NCI-H226 (cell line): ENCODE results near the gene PDE10A.
A peak's percentile ranks its signal among the peaks of the same experiment; 100 is the strongest.
"Not testable (repeated sequence)": the region's sequence is repeated elsewhere in the genome, so short reads cannot be mapped to it uniquely, and the experiment has no call there.

Experiments used
- DNase-seq: peaks from one replicate; pipeline ENCODE4 v3.0.0-alpha.2; 2015

The PDE10A gene

DNA sequence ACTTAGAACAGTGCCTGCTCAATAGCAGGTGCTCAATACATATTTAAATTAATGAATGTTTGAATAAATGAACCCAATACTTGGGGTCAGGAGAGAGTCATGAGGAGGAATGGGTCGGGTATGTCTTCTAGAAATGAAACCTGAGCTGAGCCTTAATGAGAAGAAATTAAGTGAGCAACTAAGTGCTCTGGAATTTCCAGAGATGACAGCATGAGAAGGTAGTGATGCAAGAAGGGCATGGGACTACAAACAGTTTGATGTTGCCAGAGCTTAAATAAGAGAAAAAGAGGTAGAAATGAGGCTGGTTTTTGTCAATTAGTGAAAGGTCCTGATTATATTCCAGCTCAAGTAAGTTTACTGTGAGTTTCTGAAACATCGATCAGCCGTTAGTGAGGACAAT is 82.9 kb downstream of the PDE10A start:
- DNase-seq: no peak

DNA sequence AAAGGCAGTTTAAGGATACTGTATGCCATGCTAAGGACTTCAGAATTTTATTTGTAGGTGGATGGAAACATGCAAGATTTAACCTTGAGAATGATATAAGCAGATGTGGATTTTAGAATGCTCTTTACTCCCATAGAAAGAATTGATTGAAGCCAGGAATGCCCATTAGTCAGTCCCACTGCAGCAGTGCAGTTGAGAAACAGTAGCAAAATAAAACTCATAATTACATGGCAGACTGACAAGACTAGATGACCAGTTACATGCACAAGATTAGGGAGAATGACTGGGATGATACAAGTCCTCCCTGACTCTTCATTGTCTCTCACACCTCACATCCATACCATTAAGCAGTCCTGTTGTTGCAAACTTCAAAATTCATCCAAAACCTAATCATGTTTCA is 83.9 kb downstream of the PDE10A start:
- no peak for DNase-seq

DNA sequence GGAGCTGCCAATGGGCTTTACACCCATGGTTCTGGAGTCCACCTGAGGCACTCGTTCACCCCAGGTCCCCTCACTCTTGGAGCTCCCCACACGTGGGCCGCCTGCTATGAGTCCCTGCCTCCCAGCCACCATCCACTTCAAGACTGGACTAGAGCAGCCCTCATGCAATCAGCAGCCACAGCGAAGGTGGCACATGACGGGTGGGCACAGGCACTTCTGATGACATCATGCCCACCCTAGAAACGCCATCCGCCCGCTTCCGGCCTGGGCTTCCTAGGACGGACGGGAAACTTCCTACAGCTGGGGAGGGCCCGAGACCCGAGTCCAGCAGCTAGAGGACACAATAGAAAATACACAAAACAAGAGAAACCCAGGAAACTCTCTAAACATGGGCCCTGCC is 85.5 kb downstream of the PDE10A start:
- DNase-seq: no peak

DNA sequence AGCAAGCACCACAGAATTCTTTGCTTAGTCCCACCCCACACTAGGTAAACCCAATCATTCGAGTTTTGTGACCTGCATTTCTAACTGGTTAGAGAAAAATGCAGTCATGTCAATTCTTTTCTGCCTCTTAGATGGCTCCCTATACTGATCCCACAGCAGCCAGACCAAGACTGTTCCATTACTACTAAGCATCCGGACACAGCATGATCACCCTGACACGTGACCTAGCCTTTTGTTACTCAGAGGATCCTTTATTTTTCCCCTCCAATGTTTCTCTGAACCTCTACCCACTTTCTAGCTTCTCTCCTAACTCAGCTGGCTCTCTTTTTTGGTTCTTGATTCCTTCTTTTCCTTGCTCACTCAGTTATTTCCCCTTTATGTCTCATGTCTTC is 87.9 kb downstream of the PDE10A start:
- no peak for DNase-seq

DNA sequence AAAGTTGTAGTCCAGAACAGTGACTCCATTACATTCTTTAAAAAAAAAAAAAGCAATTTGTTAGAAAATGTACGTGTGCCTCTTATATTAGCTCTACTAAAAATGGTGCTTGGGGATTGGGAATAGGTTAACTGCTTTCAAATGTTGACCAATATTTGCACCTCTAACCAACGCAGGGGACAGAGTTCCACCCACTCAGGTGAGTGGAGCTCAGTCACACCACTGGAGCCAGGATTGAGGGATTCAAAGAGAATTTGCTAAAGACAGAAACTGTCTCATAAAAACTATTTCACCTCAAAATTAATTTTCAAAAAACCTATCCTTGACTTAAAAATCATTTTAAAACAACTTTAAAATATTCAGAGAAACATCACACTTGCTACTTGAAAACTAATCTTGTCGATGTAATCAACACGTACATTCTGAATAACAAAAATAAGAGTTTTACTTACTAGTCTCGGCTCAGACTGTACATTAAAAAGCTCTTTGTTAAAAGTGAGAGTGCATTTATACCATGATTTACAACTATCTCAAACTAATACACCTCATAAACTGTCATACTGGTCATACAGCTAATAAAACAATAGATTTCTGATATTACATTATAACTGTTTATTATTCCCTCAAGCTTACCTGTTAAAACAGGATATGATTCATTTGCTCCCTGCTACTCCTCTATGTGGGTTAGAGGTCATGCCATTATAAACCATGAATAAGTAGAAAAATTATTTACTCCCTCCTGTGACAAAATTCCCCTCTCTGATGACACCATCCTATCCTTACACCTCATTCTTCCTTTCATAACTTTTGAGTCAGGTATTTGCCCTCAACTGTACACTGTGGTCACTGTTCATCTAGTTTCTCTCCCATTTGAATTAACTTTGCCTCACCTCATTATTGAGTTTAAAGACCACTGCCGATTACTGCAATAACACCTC is 88.6 kb downstream of the PDE10A start:
- peak; percentile 66 for DNase-seq

DNA sequence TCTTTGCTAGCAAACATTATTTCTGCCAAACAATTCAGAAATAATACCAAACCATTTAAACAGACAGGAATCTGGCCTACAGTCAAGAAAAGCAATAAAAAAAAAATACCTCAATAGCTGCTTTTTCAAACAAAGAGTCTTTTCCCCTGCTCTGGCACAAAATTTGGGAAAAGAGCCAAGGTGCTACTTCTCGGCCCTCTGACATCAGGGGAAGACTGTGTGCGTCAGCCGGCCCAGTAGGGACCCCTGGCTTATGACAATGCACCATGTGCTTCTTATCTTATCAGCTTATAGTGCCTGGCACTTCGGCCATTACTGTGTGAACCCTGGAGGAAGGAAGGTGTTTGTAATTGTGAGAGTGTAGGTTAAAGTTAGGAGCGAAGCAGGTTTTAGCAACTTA is 89.4 kb downstream of the PDE10A start:
- peak; percentile 89 for DNase-seq

DNA sequence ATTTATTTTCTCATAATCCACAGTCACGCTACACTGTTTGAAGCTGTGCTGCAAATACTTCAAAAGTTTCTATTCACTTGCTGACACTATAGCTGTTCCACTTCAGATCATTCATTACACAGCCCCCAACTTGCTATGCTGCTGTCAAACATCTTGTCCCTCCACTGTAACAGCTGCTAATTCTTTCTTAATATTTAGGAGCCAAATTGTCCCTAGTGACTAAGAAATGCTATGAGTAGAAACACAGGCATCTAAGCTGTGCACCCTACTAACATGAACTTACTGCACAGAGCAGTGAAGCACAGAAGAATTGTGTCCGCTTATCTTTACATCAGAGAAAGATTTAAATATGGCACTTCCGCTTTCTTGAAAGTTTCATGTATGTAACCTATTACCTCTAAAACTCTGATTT is 91.3 kb downstream of the PDE10A start:
- DNase-seq: no peak

DNA sequence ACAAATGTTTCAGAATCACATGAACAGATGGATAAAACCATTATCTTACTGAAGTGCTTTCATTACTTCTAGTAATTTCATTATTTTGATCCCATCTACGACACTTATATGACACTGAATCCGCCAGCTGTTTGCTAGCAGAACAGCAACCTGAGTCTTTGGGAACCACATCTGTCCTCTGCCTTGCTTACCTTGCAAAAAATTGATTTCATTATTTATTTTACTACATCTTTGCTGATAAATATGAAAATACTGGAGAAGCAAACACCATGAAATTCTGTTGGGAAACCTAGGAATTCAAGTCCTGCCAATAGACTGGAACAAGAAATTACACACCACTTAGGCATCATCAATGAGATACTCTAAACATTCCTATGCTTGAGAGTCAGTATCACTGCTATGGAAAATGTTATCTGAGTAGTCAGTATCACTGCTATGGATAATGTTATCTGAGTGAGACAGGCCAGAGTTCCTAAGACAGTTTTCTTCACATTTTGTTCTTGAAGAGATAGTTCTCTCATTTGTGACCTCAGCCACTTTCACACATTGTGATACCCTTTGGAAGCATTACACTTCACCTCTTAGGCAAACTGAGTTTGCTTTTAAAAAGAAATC is 91.9 kb downstream of the PDE10A start:
- peak; percentile 86 for DNase-seq

DNA sequence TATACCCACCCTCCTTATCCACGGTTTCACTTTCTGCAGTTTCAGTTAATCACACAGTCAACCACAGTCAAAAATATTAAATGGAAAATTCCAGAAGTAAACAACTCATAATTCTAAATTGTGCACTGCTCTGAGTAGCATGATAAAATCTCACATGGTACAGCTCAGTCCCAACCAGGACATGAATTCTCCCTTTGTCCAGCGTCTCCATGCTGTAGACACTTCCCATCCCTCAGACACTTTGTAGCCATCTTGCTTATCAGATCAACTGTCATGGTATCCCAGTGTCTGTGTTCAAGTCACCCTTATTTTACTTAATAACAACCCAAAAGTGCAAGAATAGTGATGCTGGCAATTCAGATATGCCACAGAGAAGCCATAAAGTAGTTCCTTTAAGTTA is 94.7 kb downstream of the PDE10A start:
- DNase-seq: no peak

DNA sequence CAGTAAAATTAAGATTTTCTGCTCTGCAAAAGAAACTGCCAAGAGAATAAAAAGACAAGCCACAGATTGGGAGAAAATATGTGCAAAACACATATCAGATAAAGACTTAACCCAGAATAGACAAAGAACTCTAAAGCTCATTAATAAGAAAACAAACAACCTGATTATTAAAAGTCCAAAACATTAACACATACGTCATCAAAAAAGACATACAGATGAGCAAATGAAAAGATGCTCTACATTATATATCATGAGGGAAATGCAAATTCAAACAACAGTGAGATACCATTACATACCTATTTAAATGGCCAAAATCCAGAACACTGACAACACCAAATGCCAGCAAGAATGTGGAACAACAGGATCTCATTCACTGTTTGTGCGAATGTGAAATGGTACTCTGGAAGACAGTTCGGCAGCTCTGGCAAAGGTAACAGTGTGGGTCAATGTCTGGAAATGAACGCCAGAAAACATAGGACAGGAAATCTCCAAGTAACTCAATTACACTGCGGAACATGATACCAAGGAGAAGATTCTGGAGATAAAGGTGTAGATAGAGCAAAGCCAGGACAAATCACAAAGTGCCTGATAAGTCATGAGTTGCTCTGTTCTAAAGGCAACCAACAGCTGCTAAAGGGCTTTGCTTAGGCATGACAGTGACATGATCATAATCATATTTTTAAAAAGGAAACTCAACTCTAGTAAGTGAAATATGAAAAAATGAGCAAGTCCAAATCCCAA is 96.8 kb downstream of the PDE10A start:
- no peak for DNase-seq

DNA sequence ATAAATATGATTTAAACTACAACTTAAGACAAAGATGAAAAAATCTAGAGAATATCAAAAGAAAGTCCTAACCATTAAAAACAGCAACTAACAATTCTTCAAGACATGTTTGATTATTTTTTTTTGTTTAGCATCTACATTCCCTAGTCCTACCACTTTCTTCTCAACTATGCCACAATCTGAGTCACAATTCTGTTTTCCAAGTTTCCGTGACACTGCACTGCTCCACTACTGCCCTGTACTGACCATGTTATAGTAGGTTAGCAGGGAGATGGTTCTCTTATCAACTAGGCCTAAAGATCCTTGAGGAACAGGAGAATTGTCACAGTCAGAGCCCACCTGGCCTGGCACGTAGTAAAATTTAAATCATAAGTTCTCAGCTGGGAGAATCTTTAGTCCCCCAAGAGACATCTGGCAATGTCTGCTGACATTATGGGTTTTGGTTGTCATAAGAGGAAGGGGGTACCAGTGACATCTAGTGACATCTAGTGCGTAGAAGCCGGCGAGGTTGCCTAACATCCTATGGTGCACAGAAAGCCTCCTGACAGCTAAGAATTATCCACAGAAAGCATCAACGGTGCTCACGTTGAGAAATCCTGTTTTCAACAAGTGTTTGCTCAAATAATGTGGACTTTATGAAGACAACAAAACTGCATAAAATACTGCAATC is 100.5 kb downstream of the PDE10A start:
- DNase-seq: no peak

DNA sequence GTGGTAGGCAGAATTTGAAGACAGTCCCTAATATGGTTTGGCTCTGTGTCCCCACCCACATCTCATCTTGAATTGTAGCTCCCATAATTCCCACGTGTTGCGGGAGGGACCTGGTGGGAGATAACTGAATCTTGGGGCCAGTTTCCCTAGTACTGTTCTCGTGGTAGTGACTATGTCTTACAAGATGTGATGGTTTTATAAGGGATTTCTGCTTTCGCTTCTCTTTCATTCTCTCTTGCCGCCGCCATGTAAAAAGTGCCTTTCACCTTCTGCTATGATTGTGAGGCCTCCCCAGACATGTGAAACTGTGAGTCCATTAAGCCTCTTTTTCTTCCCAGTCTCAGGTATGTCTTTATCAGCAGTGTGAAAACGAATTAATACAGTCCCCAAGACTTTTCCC is 103.4 kb downstream of the PDE10A start:
- DNase-seq: no peak

DNA sequence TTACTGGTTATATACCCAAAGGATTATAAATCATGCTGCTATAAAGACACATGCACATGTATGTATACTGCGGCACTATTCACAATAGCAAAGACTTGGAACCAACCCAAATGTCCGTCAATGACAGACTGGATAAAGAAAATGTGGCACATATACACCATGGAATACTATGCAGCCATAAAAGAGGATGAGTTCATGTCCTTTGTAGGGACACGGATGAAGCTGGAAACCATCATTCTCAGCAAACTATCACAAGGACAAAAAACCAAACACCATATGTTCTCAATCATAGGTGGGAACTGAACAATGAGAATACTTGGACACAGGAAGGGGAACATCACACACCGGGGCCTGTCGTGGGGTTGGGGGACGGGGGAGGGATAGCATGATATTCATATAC is 104.9 kb downstream of the PDE10A start:
- DNase-seq: not testable (repeated sequence)

DNA sequence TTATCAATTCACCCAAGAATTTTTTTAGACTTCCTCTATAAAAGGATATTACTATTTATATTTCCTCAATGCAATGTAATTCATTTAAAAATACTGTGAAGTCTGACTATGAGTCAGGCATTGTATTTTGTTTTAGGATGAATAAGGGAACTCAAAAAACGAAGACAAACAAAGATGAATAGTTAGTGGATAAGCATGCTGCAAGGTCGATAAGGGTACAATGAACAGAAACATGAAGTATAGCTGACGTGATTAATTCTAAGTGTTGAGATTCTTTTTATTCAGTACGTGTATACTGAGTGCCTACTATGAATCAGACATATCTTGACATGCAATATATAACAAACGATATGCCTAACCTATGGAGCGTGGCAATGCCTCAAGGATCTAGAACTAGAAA is 105.4 kb downstream of the PDE10A start:
- no peak for DNase-seq

DNA sequence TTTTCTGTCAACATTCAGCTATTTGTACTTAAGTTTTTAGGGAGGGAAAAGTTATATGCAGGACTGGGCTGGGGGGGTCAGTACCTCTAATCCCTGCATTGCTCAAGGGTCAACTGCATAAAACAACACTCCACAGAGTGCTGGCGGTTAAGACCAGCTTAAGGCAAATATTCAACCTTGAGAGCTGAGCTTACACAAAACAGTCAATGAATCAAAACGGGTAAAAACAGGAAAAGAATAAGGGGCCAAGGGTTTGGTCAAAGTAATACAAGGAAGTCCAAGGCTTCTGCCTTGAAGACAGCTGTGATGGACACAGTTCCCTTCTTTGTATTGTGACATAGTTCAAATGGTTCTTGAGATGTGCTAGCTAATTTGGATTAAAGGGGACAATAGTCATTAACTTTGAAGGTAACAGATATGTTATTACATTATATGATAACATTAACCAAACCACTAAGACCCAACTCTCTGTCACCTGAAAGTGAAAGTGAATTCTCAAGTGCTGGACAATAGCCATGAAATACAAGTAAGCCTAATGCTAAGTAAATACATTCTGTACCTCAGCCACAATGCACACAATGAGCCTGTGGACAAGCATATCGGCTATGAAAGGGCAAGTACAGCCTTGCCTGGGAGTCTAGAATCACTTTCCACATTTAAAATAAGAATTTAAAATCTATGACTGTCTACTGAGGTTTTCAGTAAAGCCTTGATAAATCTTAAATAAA is 106.8 kb downstream of the PDE10A start:
- peak; percentile 40 for DNase-seq

DNA sequence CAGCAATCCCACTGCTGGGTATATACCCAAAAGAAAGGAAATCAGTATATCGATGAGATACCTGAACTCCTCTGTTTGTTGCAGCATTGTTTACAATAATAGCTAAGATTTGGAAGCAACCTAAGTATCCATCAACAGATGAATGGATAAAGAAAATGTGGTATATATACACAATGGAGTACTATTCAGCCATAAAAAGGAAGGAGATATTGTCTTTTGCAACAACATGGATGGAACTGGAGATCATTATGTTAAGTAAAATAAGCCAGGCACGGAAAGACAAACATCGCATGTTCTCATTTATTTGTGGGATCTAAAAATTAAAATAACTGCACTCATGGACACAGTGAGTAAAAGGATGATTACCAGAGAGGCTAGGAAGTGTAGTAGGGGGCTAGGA is 108.4 kb downstream of the PDE10A start:
- DNase-seq: not testable (repeated sequence)

DNA sequence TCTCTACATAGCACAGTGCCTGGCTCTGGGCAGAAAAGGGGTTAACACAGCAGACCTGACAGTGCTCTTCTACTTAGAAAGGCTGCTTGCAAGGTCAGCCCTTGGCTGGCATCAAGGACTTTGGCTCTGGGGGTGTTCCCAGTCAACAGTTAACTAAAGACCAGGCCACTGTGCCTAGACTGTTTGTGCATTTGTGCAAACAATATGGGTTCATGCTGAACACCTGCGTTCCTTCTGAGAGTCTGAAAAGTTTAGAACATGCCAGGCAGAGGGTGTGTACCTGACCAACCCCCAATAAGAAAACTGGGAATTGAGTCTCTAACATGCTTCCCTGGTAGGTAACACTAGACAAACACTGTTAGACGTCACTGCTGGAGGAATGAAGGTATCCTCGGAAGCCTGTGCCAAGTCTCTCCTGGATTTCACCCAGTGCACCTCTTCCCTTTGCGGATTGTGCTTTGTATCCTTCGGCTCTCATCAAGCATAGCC is 110.7 kb downstream of the PDE10A start:
- no peak for DNase-seq

DNA sequence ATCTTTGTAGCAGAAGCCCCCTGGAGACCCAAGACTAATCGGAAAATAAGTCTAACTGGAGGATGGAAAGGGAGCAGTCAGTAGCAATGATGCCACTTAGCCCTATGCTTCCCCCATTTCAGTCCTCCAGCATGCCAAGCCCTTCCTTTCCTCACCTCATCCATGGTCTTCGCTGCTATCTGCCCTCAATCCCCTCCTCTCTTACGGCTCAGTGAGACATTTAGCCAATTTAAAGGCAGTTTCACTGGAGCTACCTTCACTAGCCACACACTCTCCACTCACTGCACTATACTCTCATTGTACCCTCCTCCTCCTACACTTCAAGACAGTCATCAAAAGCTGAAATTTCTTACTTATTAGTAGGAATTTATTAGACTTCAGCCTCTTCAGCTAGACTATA is 111.2 kb downstream of the PDE10A start:
- DNase-seq: no peak

DNA sequence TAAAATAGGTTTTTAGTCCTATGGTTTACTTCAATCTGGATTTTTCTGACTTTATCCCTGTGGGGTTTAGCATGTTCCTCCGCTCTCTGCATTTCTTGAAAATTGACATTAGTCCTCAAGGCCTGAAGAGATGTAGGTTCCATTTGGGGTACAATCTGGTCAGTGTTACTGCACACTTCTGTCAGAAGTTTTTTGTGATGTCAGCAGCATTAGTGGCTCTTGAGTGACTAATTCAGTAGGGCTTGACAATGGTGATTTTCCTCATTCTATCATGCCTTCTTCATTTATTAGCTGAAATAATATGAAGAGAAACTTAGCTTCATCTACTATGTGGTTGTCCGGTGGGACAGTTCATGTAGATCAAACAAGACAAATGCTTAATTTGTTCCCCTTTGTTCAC is 114.6 kb downstream of the PDE10A start:
- no peak for DNase-seq

DNA sequence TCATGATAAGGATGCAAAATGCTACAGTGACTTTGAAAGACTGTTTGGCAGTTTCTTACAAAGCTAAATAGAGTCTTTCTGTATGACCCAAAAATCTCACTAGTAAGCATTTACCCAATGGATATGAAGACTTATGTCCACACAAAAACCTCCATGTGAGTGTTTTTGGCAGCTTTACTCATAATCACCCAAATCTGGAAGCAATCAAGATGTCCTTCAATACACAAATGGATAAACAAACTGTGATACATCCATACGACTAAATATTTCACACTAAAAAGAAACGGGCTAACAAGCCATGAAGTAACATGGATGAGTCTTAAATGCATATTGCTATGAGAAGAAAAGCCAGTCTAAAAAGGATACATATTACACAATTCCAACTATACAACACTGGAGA is 117.2 kb downstream of the PDE10A start:
- DNase-seq: no peak

DNA sequence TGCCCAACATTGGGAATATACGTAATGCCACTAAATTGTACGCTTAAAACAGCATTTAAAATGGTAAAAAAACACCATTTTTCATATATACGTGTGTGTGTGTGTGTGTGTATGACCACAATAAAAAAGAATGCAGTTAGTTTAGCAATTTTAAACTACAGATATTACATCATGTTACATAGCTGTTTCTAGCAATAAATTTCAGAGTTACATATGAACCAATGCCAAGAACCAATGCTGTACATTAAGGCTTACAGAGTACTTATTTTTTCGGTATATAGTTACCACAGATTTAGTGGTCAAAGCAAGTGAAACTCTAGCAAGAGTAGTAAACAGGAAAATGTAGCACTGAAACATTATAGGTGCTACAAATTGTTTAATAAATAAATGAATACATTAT is 119.3 kb downstream of the PDE10A start:
- no peak for DNase-seq

DNA sequence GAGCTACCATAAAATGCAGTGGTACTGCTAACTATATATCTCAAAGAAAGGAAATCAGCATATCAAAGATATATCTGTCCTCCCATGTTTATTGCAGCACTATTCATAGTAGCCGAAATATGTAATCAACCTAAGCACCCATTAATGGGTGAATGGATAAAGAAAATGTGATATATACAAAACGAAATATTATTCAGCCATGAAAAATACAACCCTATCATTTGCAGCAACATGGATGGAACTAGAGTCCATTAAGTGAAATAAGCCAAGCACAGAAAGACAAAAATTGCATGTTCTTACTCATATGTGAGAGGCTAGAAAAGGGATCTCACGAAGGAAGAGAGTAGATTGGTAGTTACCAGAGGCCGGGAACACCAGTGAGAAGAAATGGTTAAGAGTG is 126.1 kb downstream of the PDE10A start:
- DNase-seq: no peak
